Stomach (tissue), 9 donors: ENCODE measurements around the gene SYTL1. TPM values are rescaled to one million over a fixed set of nuclear protein-coding genes. Genes with fewer than 3 reads are reported as not detected.

Source experiments
- DNase-seq, 2 donors: peaks; one replicate each; pipeline versions ENCODE4 v3.0.0 to v3.0.0-alpha.2; 2013 to 2019
- H3K27ac ChIP-seq, 5 donors: fragments of 200-600 bp in 4 of 5; sonication (generic) in 4 of 5; one replicate each; pipeline ENCODE4 v1.5.1; 2013 to 2019; ENCODE audit warnings: mild to moderate bottlenecking in 1 of 5, moderate library complexity in 1 of 5
- H3K27me3 ChIP-seq, 3 donors: fragments of 200-600 bp; sonication (generic); one replicate each; pipeline ENCODE4 v1.5.1; 2017 to 2019; ENCODE audit warnings: mixed run types in 1 of 3
- H3K36me3 ChIP-seq, 4 donors: fragments of 200-600 bp; sonication (generic); 1 replicate in 3 of 4; 2 replicates in 1 of 4; pipeline ENCODE4 v1.5.1; 2016 to 2019
- H3K4me1 ChIP-seq, 4 donors: fragments of 200-600 bp; sonication (generic); one replicate each; pipeline ENCODE4 v1.5.1; 2016 to 2019
- H3K4me3 ChIP-seq, 4 donors: fragments of 200-600 bp; sonication (generic) in 3 of 4; one replicate each; pipeline ENCODE4 v1.5.1; 2016 to 2019; ENCODE audit warnings: mild to moderate bottlenecking in 1 of 4
- H3K9me3 ChIP-seq, 4 donors: fragments of 200-600 bp; sonication (generic); one replicate each; pipeline ENCODE4 v1.5.1; 2016 to 2019
- EP300 ChIP-seq: sonication (generic); formaldehyde crosslinking; IDR thresholded peaks from one replicate; pipeline ENCODE4 v1.6.1; 2017; ENCODE audit warnings: antibody characterized with exemption
- POLR2A ChIP-seq, 4 donors: fragments of 450-650 bp; IDR thresholded peaks; one replicate each; pipeline ENCODE4 v1.6.1; 2016; ENCODE audit warnings: antibody characterized with exemption in 4 of 4, control low read depth in 2 of 4, mild to moderate bottlenecking in 1 of 4, moderate library complexity in 1 of 4
- POLR2AphosphoS5 ChIP-seq, 3 donors: sonication (generic); formaldehyde crosslinking; IDR thresholded peaks; one replicate each; pipeline ENCODE4 v1.6.1; 2016; ENCODE audit warnings: antibody characterized with exemption in 3 of 3
- whole genome bisulfite sequencing, 5 donors: extraction: QIAGEN DNeasy Blood & Tissue Kit in 3 of 5; methylation state at CpG; one replicate each; pipeline versions ENCODE4 v1.1.5 to v1.1.7; 2013 to 2018; 5-methylcytosine and 5-hydroxymethylcytosine counted together
- intact Hi-C: fragments of 100-400 bp; cut with DNase I; formaldehyde crosslinking; loops from one replicate; pipeline ENCODE4 v1.15.1; 2023; ENCODE audit warnings: low total_unique reads
- polyA plus RNA-seq, 3 donors: library from polyadenylated mRNA; stranded (reverse); fragments of 200-250 nt; gene quantifications; one replicate each; pipeline ENCODE4 v1.2.3, GENCODE V29; 2013
- total RNA-seq, 5 donors: library from RNA; depleted of rRNA; stranded (reverse); fragments of >200 nt; gene quantifications; one replicate each; pipeline versions ENCODE4 v1.1.0 to v1.2.3, GENCODE V29; 2014 to 2016
- TF ChIP-seq, protein P1 (sequence below), 7 experiments: fragments of 450-650 bp in 4 of 7; fragments of 200-600 bp in 3 of 7; sonication (generic) in 3 of 7; IDR thresholded peaks; one replicate each; pipeline ENCODE4 v1.5.1; 2016 to 2019; ENCODE audit warnings: antibody characterized with exemption in 7 of 7, control low read depth in 2 of 7, mild to moderate bottlenecking in 1 of 7
- donor health status: healthy with polysubstance abuse.
- donor health status: Bipolar disorder and iron deficiency.
- donor health status: healthy.

Gene SYTL1
- total and polyA plus RNA-seq, 8 donors: 15.6 to 222 (median 58.2) TPM

DNA sequence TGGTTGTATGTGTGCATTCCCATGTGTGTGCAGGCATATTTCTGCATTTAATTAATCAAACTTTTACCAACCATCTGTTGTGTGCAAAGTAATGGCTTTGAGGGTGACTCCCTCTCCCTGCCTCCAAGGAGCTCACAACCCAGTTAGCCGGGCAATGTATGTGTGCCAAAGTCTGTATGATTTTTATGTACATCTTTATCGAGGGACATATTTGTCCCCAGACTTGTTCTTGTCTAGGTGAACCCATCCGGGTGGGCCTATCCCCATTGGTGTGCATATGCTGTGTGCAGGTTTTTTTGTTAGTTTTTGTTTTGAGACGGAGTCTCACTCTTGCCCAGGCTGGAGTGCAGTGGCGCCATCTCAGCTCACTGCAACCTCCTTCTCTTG, 1.8 kb downstream of the SYTL1 start:
- TF ChIP-seq POLR2AphosphoS5 (IDR thresholded peaks at IDR 0.05) (no peak), EP300 (no peak), POLR2A (IDR thresholded peaks at IDR 0.05) (no peak)
- TF ChIP-seq, protein P1, sequence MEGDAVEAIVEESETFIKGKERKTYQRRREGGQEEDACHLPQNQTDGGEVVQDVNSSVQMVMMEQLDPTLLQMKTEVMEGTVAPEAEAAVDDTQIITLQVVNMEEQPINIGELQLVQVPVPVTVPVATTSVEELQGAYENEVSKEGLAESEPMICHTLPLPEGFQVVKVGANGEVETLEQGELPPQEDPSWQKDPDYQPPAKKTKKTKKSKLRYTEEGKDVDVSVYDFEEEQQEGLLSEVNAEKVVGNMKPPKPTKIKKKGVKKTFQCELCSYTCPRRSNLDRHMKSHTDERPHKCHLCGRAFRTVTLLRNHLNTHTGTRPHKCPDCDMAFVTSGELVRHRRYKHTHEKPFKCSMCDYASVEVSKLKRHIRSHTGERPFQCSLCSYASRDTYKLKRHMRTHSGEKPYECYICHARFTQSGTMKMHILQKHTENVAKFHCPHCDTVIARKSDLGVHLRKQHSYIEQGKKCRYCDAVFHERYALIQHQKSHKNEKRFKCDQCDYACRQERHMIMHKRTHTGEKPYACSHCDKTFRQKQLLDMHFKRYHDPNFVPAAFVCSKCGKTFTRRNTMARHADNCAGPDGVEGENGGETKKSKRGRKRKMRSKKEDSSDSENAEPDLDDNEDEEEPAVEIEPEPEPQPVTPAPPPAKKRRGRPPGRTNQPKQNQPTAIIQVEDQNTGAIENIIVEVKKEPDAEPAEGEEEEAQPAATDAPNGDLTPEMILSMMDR (IDR thresholded peaks at IDR 0.05): no peak
- H3K4me1 ChIP-seq: peaks cover 0 to 48% (median 33%) of the 10 kb centered on the region in 4 donors
- no peak for DNase-seq
- WGBS, 5 donors: 31 to 63% (median 40%) methylated on average over 5 of the region's 5 CpGs
- no peaks in the 10 kb centered on the region for H3K27me3 ChIP-seq
- H3K27ac ChIP-seq: peak overlapping the region; percentile 76 to 90 (median 87)
- intact Hi-C loops: no loop called here
- peak overlapping the region; percentile 43 to 61 (median 52) for H3K4me3 ChIP-seq
- peaks cover 0 to 10% (median 4%) of the 10 kb centered on the region in 4 donors for H3K36me3 ChIP-seq
- H3K9me3 ChIP-seq: no peaks in the 10 kb centered on the region

DNA sequence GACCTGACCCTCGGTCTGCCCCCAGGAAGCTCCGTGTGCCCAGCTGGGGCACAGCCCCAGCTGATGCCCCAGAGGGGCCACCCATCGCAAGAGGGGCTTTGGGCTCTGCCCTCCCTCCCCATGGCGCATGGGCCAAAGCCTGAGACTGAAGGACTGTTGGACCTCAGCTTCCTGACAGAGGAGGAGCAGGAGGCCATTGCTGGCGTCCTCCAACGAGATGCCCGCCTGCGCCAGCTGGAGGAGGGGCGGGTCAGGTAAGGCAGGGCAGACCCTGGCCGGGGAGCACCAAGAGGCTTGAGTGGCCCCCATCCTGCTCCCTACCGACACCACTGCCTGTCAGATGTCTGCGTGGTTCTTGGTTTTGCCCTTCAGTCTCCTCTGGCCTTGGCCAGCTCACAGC, 3.5 kb downstream of the SYTL1 start:
- peaks cover 0 to 7% (median 2%) of the 10 kb centered on the region in 4 donors for H3K36me3 ChIP-seq
- DNase-seq: no peak
- intact Hi-C loops: no loop called here
- no peaks in the 10 kb centered on the region for H3K9me3 ChIP-seq
- 86 to 94% (median 91%) methylated on average over 5 to 12 of the region's 12 CpGs for WGBS, 5 donors
- no peak for TF ChIP-seq POLR2AphosphoS5 (IDR thresholded peaks at IDR 0.05)
- no peak for TF ChIP-seq EP300
- TF ChIP-seq, protein P1 (IDR thresholded peaks at IDR 0.05): no peak
- TF ChIP-seq POLR2A (IDR thresholded peaks at IDR 0.05): no peak
- H3K27me3 ChIP-seq: peaks cover 0 to 10% (median 0%) of the 10 kb centered on the region in 3 donors
- H3K4me1 ChIP-seq: peaks cover 5 to 64% (median 50%) of the 10 kb centered on the region in 4 donors
- H3K27ac ChIP-seq: no peak overlapping the region
- H3K4me3 ChIP-seq: no peak overlapping the region

DNA sequence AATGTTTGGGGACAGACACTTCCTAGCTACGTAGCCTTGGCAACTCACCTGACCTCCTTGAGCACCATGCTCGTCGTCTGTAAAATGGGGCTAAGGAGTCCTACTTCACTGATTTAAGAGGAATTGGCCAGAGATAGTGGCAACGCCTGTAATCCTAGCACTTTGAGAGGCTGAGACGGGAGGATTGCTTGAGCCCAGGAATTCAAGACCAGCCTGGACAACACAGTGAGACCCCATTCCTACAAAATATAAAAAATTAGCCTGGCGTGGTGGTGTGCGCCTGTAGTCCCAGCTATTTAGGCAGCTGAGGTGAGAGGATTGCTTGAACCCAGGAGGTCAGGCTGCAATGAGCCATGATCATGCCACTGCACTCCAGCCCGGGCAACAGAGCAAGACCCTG, 4.5 kb downstream of the SYTL1 start:
- no peak overlapping the region for H3K4me3 ChIP-seq

DNA sequence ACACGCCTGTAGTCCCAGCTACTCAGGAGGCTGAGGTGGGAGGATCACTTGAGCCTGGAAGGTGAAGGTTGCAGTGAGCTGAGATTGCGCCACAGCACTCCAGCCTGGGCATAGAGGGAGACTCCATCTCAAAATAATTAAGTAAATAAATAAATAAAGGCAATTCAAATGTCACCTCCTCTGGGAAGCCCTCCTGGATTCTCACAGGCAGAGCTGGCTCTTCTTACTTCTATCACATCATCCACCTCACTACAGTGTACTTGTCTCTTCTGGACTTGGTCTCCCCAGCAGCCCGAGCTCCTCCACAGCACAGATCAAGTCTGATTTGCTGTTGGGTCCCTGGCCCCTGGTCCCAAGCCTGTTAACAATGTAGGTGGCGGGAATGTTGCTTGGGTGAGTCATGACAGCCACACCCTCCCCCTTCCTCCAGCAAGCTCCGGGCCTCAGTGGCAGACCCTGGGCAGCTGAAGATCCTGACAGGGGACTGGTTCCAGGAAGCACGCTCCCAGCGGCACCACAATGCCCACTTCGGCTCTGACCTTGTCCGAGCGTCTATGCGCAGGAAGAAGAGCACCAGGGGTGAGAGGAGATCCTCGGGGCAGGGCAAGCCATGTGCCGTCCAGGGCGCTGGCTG, 5.3 kb downstream of the SYTL1 start:
- peak in 1 of 2 donors; percentile 56 for DNase-seq
- Histone ChIP-seq H3K27ac (peak overlapping the region in 2 of 5 donors; percentile 8 to 47), H3K27me3 (peaks cover 0 to 16% (median 0%) of the 10 kb centered on the region in 3 donors), H3K4me1 (peaks cover 12 to 66% (median 49%) of the 10 kb centered on the region in 4 donors), H3K36me3 (peaks cover 0 to 22% (median 2%) of the 10 kb centered on the region in 4 donors), H3K4me3 (no peak overlapping the region), H3K9me3 (no peaks in the 10 kb centered on the region)
- no peak for TF ChIP-seq POLR2A (IDR thresholded peaks at IDR 0.05)
- no peak for TF ChIP-seq POLR2AphosphoS5 (IDR thresholded peaks at IDR 0.05)
- TF ChIP-seq, protein P1 (IDR thresholded peaks at IDR 0.05): no peak
- no peak for TF ChIP-seq EP300
- intact Hi-C loops: no loop called here
- 77 to 82% (median 79%) methylated on average over 13 to 14 of the region's 14 CpGs for WGBS, 5 donors

More for the DNA sequence above, 4.5 kb downstream of the SYTL1 start:
- Histone ChIP-seq H3K4me1 (peaks cover 12 to 66% (median 53%) of the 10 kb centered on the region in 4 donors), H3K9me3 (no peaks in the 10 kb centered on the region), H3K27me3 (peaks cover 0 to 16% (median 0%) of the 10 kb centered on the region in 3 donors), H3K27ac (no peak overlapping the region), H3K36me3 (peaks cover 0 to 18% (median 2%) of the 10 kb centered on the region in 4 donors)
- intact Hi-C loops: no loop called here
- WGBS, 5 donors: 92 to 96% (median 94%) methylated on average over 8 of the region's 8 CpGs
- no peak for DNase-seq
- TF ChIP-seq, protein P1 (IDR thresholded peaks at IDR 0.05): no peak
- TF ChIP-seq POLR2A (IDR thresholded peaks at IDR 0.05) (no peak), POLR2AphosphoS5 (IDR thresholded peaks at IDR 0.05) (no peak), EP300 (no peak)
